DND-41 (cell line): ENCODE measurements around the gene SGCG.
"Not testable (repeated sequence)": the region's sequence is repeated elsewhere in the genome, so short reads cannot be mapped to it uniquely, and the experiment has no call there.

Experiments
- ATAC-seq: fragments of 200-7000 bp; cut with Tn5 transposase; 3 replicates; pipeline ENCODE4 v1.9.1; 2021; ENCODE audit warnings: low read depth; ENCODE audit not compliant: insufficient read depth
- DNase-seq: peaks from one replicate; pipeline ENCODE4 v3.0.0-alpha.2; 2020
- H2AFZ ChIP-seq: 2 replicates; pipeline ENCODE4 v1.6.0; 2012; ENCODE audit warnings: low read depth, low read length
- H3K27ac ChIP-seq: 2 replicates; pipeline ENCODE4 v1.5.1; 2012; ENCODE audit warnings: low read length, inconsistent platforms
- H3K27me3 ChIP-seq: fragments of 200-600 bp; sonication (generic); 2 replicates; pipeline ENCODE4 v1.6.0; 2012; ENCODE audit warnings: low read length, mild to moderate bottlenecking, inconsistent platforms; ENCODE audit not compliant: insufficient read depth, poor library complexity
- H3K36me3 ChIP-seq: 2 replicates; pipeline ENCODE4 v1.5.1; 2012; ENCODE audit warnings: low read length, inconsistent platforms; ENCODE audit not compliant: insufficient read depth
- H3K4me1 ChIP-seq: 2 replicates; pipeline ENCODE4 v1.5.1; 2012; ENCODE audit warnings: mild to moderate bottlenecking, low read length; ENCODE audit not compliant: insufficient read depth
- H3K4me2 ChIP-seq: 2 replicates; pipeline ENCODE4 v1.6.0; 2012; ENCODE audit warnings: mild to moderate bottlenecking, moderate library complexity, low read length, inconsistent platforms; ENCODE audit not compliant: insufficient read depth
- H3K4me3 ChIP-seq, 2 experiments: fragments of 200-600 bp in 1 of 2; shearing (Covaris generic) in 1 of 2; 2 replicates each; pipeline ENCODE4 v1.5.1; 2012 to 2016; ENCODE audit warnings: inconsistent platforms in 2 of 2, low read length in 2 of 2, mild to moderate bottlenecking in 2 of 2, low read depth in 1 of 2, moderate library complexity in 1 of 2
- H3K79me2 ChIP-seq: 2 replicates; pipeline ENCODE4 v1.6.0; 2012; ENCODE audit warnings: low read length, inconsistent platforms; ENCODE audit not compliant: insufficient read depth
- H3K9ac ChIP-seq: 2 replicates; pipeline ENCODE4 v1.6.0; 2012; ENCODE audit warnings: low read depth, mild to moderate bottlenecking, inconsistent platforms, low read length, moderate library complexity
- H3K9me3 ChIP-seq: 2 replicates; pipeline ENCODE4 v1.5.1; 2012; ENCODE audit warnings: low read length, moderate library complexity, mild to moderate bottlenecking, inconsistent platforms; ENCODE audit not compliant: insufficient read depth, severe bottlenecking
- H4K20me1 ChIP-seq: 2 replicates; pipeline ENCODE4 v1.6.0; 2012; ENCODE audit warnings: low read length; ENCODE audit not compliant: insufficient read depth
- CTCF ChIP-seq: IDR thresholded peaks from 2 replicates; pipeline ENCODE4 v1.5.1; 2012; ENCODE audit warnings: borderline replicate concordance, low read length, moderate library complexity, mild to moderate bottlenecking; ENCODE audit not compliant: poor library complexity, severe bottlenecking; ENCODE audit errors: extremely low read depth
- EZH2 ChIP-seq: IDR thresholded peaks from 3 replicates; pipeline ENCODE4 v1.6.1; 2012; ENCODE audit warnings: borderline replicate concordance, low read depth, mild to moderate bottlenecking, moderate library complexity, low read length, inconsistent platforms; ENCODE audit not compliant: severe bottlenecking

The SGCG gene

GRCh38 chr13:23141964-23142363 lies 38.8 kb upstream of the SGCG start:
- Histone ChIP-seq H3K79me2 (no peaks in the 10 kb centered on the region), H3K4me3 (no peak overlapping the region), H3K9ac (no peak overlapping the region), H3K27ac (no peak overlapping the region), H3K4me2 (no peak overlapping the region), H3K27me3 (no peaks in the 10 kb centered on the region), H4K20me1 (no peaks in the 10 kb centered on the region), H2AFZ (no peak overlapping the region), H3K9me3 (no peaks in the 10 kb centered on the region), H3K4me1 (no peaks in the 10 kb centered on the region), H3K36me3 (no peaks in the 10 kb centered on the region)
- ATAC-seq = no peak
- TF ChIP-seq EZH2 (no peak), CTCF (no peak)
- no peak for DNase-seq

GRCh38 chr13:23142607-23143006 lies 38.2 kb upstream of the SGCG start:
- not testable (repeated sequence) for H3K9ac ChIP-seq, H3K4me1 ChIP-seq, H3K36me3 ChIP-seq, H4K20me1 ChIP-seq, ATAC-seq, H3K27me3 ChIP-seq, H3K4me2 ChIP-seq, H3K27ac ChIP-seq, H3K4me3 ChIP-seq, H3K79me2 ChIP-seq, H3K9me3 ChIP-seq, H2AFZ ChIP-seq, DNase-seq

GRCh38 chr13:23144431-23144830 lies 36.3 kb upstream of the SGCG start:
- Histone ChIP-seq H4K20me1 (no peaks in the 10 kb centered on the region), H3K4me1 (no peaks in the 10 kb centered on the region), H3K36me3 (no peaks in the 10 kb centered on the region), H3K27me3 (no peaks in the 10 kb centered on the region), H3K27ac (no peak overlapping the region), H3K4me3 (no peak overlapping the region), H2AFZ (no peak overlapping the region), H3K79me2 (no peaks in the 10 kb centered on the region), H3K4me2 (no peak overlapping the region), H3K9me3 (no peaks in the 10 kb centered on the region), H3K9ac (no peak overlapping the region)
- ATAC-seq (no peak), DNase-seq (no peak)
- no peak for TF ChIP-seq CTCF

- no peaks in the 10 kb centered on the region for H3K4me1 ChIP-seq
- no peak overlapping the region for H3K9ac ChIP-seq
- no peaks in the 10 kb centered on the region for H3K36me3 ChIP-seq
- H3K4me3 ChIP-seq = no peak overlapping the region
- H2AFZ ChIP-seq = no peak overlapping the region
- TF ChIP-seq EZH2 (no peak), CTCF (no peak)
- H3K9me3 ChIP-seq = no peaks in the 10 kb centered on the region
- no peaks in the 10 kb centered on the region for H4K20me1 ChIP-seq
- no peak overlapping the region for H3K4me2 ChIP-seq
- ATAC-seq (no peak), DNase-seq (no peak)
- H3K27ac ChIP-seq = no peak overlapping the region
- H3K79me2 ChIP-seq = no peaks in the 10 kb centered on the region
- H3K27me3 ChIP-seq = no peaks in the 10 kb centered on the region
Observed at GRCh38 chr13:23146006-23146405, 34.8 kb upstream of the SGCG start.
